ENCODE measurements around the gene GSTT2.
"Not testable (repeated sequence)": the region's sequence is repeated elsewhere in the genome, so short reads cannot be mapped to it uniquely, and the experiment has no call there.

GSTT2 gene

DNA sequence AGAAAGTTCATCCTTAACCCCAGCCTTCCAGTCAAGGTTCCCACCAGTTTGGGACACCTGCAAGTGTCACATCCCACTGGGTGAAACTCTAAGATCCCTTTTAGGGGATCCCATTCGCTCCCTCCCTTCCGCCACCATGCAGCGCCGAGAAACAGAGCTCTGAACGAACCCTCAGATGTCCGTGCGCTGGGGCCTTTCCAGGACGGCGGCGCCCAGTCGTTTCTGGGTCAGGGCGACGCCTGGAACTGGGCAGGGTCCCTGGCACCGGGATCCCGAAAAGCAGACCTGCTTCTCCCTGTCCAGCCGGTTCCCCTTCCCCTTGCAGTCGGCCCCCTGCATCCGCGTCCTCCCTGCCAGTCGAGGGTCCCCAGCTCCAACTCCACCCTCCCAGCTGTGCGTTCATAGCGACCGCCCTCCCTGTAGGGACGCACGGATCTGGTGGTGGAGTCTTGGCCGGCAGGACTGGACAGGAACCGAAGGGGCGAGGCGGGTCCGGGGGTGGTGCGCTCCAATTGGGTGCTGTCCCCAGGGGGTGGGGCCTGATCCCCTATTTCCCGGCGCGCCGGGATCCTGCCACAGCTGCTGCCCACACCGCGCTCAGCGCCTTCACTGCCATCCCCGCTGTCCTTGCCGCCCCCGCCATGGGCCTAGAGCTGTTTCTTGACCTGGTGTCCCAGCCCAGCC, at the start of gene GSTT2:
TSS of gene GSTT2 (plus strand) at position 578 of the 684 bp plus-strand sequence.
- not testable (repeated sequence) for DNase-seq (ENCODE audit: low read depth); H3K4me3 ChIP-seq (ENCODE audit: control insufficient read depth, low read depth, low read length)

- no peak for TF ChIP-seq CTCF (IDR thresholded peaks at IDR 0.05; ENCODE audit: control insufficient read depth, insufficient read depth, low read depth, low read length, missing control alignments)
- H3K4me3 ChIP-seq (ENCODE audit: control insufficient read depth, low read depth, low read length): no peak overlapping the region
- DNase-seq (ENCODE audit: low read depth): no peak
Measured at GRCh38 chr22:23938328-23939016, 41.5 kb upstream of the GSTT2 start.

DNA sequence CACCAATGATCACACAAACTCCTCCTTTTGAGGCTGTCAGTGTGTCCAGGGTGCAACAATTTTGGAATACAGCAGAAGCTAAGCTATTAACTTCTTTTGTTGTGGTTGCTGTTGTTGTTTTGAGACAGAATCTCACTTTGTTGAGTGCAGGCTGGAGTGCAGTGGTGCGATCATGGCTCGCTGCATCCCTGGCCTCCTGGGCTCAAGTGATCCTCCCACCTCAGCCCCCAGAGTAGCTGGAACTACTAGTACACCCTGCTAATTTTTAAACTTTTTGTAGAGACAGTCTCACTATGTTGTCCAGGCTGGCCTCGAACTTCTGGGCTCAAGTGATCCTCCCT, 40.9 kb upstream of the GSTT2 start:
- no peak for DNase-seq (ENCODE audit: low read depth)
- no peak for TF ChIP-seq CTCF (IDR thresholded peaks at IDR 0.05; ENCODE audit: control insufficient read depth, insufficient read depth, low read depth, low read length, missing control alignments)
- no peak overlapping the region for H3K4me3 ChIP-seq (ENCODE audit: control insufficient read depth, low read depth, low read length)

- not testable (repeated sequence) for DNase-seq (ENCODE audit: low read depth)
Measured at GRCh38 chr22:23940166-23940565, 39.8 kb upstream of the GSTT2 start.

DNA sequence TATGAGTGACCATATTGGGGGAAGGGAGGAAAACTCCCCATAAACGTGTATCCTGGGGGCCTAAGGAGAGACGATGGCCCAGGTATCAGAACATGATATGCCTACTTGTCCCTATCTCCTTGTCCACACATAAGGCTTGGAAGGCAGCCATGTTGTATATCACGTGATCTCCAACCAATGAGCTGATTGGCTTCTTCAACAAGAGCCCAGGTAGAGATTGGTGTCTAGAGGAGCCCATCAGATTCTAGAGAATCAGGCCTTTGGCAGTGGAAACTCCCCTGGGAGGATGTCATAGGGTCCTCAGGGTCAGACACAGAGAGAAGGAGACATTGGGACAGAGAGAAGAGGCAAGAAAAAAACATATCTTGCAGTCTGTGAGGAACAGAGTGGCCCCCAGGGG, 32.5 kb upstream of the GSTT2 start:
- DNase-seq (ENCODE audit: low read depth); H3K4me3 ChIP-seq (ENCODE audit: control insufficient read depth, low read depth, low read length): not testable (repeated sequence)

More at GRCh38 chr22:23940166-23940565, 39.8 kb upstream of the GSTT2 start:
- H3K4me3 ChIP-seq (ENCODE audit: control insufficient read depth, low read depth, low read length): not testable (repeated sequence)

DNA sequence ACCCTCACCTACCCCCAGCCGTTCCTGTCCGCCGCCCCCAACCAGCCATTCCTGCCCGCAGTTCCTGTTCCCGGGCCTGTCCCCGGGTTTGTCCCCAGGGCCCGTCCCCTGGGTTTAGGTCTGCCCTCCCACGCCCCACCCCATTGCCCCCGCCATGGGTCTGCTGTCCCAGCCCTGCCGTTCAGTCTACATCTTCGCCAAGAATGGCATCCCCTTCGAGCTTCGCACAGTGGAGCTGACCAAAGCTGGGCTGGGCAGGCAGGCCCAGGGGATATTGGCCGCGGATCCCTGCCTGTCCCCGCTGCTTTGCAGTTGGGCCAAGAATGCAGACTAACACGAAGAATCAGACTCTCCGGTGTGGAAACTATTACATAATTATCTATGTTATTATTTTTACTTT, 30.2 kb upstream of the GSTT2 start:
- not testable (repeated sequence) for H3K4me3 ChIP-seq (ENCODE audit: control insufficient read depth, low read depth, low read length); DNase-seq (ENCODE audit: low read depth)

- DNase-seq (ENCODE audit: low read depth); H3K4me3 ChIP-seq (ENCODE audit: control insufficient read depth, low read depth, low read length): not testable (repeated sequence)
Measured at GRCh38 chr22:23951383-23951782, 28.6 kb upstream of the GSTT2 start.

GRCh38 chr22:23952794-23953405, 27.0 kb upstream of the GSTT2 start:
- H3K4me3 ChIP-seq (ENCODE audit: control insufficient read depth, low read depth, low read length); DNase-seq (ENCODE audit: low read depth): not testable (repeated sequence)

DNA sequence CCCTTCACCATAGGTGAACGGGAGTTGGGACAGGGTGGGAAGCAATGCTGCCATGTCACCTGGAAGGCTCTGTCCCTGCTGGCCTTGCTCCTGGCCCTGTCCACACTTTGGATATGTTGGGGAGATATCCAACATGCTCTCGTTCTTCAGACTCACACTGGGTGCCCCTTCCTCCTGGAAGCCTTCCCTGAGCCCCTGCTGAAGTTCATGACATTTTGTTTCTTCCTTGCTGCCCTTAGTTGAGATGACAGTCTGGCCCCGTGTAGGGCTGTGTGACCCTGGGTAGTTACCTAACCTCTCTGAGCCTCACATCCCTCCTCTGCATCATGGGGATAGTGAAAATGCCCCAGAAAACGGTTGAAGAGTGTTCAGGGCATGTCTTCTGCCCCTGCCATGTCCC, 26.4 kb upstream of the GSTT2 start:
- not testable (repeated sequence) for H3K4me3 ChIP-seq (ENCODE audit: control insufficient read depth, low read depth, low read length); DNase-seq (ENCODE audit: low read depth)

GRCh38 chr22:23954193-23954990, 25.5 kb upstream of the GSTT2 start:
- DNase-seq (ENCODE audit: low read depth); H3K4me3 ChIP-seq (ENCODE audit: control insufficient read depth, low read depth, low read length): not testable (repeated sequence)

DNA sequence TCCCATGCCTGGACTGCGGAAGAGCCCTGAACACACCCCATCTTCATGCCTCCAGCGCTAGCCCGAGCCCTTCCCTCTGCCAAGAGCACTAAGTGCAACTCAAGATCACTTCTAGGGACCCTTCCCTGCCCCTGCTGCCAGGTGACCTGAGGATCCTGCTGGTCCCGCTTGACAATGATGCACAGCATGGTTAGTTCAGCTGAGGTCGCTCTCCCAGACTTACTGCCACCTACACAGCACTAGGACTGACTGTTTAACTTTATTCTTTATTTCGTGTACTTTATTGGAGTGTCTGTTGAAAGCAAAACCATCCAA, 25.0 kb upstream of the GSTT2 start:
- H3K4me3 ChIP-seq (ENCODE audit: control insufficient read depth, low read depth, low read length); DNase-seq (ENCODE audit: low read depth): not testable (repeated sequence)

DNA sequence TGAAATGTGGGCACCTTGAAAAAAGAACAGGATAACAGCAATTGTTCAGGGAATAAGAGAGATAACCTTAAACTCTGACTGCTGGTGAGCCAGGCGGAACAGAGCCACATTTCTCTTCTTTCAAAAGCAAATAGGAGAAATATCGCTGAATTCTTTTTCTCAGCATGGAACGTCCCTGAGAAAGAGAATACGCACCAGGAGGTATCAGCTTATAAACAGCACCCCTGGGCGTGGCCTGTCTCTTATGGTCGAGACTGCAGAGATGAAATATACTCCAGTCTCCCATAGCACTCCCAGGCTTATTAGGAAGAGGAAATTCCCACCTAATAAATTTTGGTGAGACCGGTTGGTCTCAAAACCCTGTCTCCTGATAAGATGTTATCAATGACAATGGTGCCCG, 24.0 kb upstream of the GSTT2 start:
- H3K4me3 ChIP-seq (ENCODE audit: control insufficient read depth, low read depth, low read length); DNase-seq (ENCODE audit: low read depth): not testable (repeated sequence)
